Colonic mucosa (tissue), 4 donors: Measurements from ENCODE around the gene FBRSL1. TPM values are rescaled to one million over a fixed set of nuclear protein-coding genes. Genes with fewer than 3 reads are reported as not detected.

Experiments
- DNase-seq: peaks from one replicate; pipeline ENCODE4 v3.0.0-alpha.2; 2020
- H3K27ac ChIP-seq: fragments of 200-600 bp; one replicate; pipeline ENCODE4 v1.8.0; 2021
- H3K27me3 ChIP-seq: fragments of 200-600 bp; one replicate; pipeline ENCODE4 v1.8.0; 2021
- H3K36me3 ChIP-seq: fragments of 200-600 bp; one replicate; pipeline ENCODE4 v1.8.0; 2021
- H3K4me1 ChIP-seq: fragments of 200-600 bp; one replicate; pipeline ENCODE4 v1.8.0; 2021; ENCODE audit warnings: mild to moderate bottlenecking
- H3K4me3 ChIP-seq: fragments of 200-600 bp; one replicate; pipeline ENCODE4 v1.8.0; 2021
- H3K9ac ChIP-seq, 2 donors: one replicate each; pipeline ENCODE4 v1.7.0; 2013; ENCODE audit warnings: control low read depth in 2 of 2, low read depth in 2 of 2, low read length in 2 of 2
- H3K9me3 ChIP-seq: fragments of 200-600 bp; one replicate; pipeline ENCODE4 v1.8.0; 2021
- intact Hi-C: fragments of 100-400 bp; cut with DNase I; formaldehyde crosslinking; loops from one replicate; pipeline ENCODE4 v1.14.1; 2022
- total RNA-seq, 2 donors: library from RNA; stranded (reverse); fragmentation: NEBNext Ultra II Directional in 1 of 2; extraction: Animal tissue kit (Norgen Biotek cat#: 25700) in 1 of 2; gene quantifications; one replicate each; pipeline ENCODE4 v1.2.1, GENCODE V29; 2021
- TF ChIP-seq, protein P1 (sequence below): fragments of 200-600 bp; IDR thresholded peaks from one replicate; pipeline ENCODE4 v1.8.0; 2022; ENCODE audit warnings: antibody characterized with exemption, mild to moderate bottlenecking
- donor health status: healthy.
- donor health status: DM: no; HTN: no; CAD: no.
- donor health status: DM: no; HTN: no; CAD: no.

Gene FBRSL1
- total RNA-seq, 2 donors from 2014 or later: 51.9 to 101 TPM

- Histone ChIP-seq H3K4me3 (no peak overlapping the region), H3K9me3 (no peaks in the 10 kb centered on the region), H3K36me3 (no peaks in the 10 kb centered on the region), H3K27ac (no peak overlapping the region), H3K27me3 (no peaks in the 10 kb centered on the region), H3K4me1 (no peaks in the 10 kb centered on the region), H3K9ac (no peak overlapping the region)
- TF ChIP-seq, protein P1, sequence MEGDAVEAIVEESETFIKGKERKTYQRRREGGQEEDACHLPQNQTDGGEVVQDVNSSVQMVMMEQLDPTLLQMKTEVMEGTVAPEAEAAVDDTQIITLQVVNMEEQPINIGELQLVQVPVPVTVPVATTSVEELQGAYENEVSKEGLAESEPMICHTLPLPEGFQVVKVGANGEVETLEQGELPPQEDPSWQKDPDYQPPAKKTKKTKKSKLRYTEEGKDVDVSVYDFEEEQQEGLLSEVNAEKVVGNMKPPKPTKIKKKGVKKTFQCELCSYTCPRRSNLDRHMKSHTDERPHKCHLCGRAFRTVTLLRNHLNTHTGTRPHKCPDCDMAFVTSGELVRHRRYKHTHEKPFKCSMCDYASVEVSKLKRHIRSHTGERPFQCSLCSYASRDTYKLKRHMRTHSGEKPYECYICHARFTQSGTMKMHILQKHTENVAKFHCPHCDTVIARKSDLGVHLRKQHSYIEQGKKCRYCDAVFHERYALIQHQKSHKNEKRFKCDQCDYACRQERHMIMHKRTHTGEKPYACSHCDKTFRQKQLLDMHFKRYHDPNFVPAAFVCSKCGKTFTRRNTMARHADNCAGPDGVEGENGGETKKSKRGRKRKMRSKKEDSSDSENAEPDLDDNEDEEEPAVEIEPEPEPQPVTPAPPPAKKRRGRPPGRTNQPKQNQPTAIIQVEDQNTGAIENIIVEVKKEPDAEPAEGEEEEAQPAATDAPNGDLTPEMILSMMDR: no peak
- no peak for DNase-seq
- intact Hi-C loops: no loop called here
These were observed 59.1 kb downstream of the FBRSL1 start for GRCh38 chr12:132549059-132549458.

DNA sequence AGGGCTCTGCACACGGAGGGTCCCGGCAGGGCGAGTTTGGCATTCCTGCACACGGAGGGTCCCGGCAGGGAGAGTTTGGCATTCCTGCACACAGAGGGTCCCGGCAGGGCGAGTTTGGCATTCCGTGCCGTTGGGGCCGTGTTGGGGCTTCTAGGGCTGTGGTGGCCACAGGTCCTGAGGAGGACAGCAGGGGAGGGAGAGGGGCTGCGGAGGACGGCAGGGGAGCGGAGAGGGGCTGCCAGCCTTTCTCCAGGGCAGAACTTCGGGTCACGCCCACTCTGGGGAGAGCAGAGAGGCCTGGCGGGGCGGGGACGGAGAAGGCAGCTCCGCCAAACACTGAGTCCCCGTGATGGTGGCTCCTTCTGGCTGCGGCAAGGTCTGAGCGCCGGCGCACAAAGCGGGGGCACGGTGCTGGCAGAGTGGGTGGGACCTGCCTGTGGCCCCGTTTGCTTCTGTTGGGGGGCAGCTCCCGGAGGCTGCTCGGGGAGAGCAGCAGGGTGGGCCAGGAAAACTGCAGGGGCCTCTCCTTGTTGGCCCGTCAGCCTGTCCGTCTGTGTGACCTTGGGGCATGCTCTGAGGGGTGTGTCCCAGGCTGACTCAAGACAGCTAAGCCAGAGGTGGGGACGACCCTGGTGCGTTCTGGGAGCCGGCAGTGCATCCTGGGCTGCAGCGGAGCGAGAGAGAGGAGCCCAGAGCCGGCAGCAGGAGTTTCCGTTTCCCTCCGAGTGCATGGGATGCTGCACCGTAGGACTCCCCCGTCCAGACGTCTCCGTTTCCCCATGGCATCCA is 60.3 kb downstream of the FBRSL1 start:
- no peak overlapping the region for H3K27ac ChIP-seq
- no peaks in the 10 kb centered on the region for H3K36me3 ChIP-seq
- no peak overlapping the region for H3K4me3 ChIP-seq
- H3K27me3 ChIP-seq: no peaks in the 10 kb centered on the region
- no peak overlapping the region for H3K9ac ChIP-seq
- H3K9me3 ChIP-seq: no peaks in the 10 kb centered on the region
- no peaks in the 10 kb centered on the region for H3K4me1 ChIP-seq
- intact Hi-C loops: no loop called here
- DNase-seq: no peak
- TF ChIP-seq, protein P1: no peak

DNA sequence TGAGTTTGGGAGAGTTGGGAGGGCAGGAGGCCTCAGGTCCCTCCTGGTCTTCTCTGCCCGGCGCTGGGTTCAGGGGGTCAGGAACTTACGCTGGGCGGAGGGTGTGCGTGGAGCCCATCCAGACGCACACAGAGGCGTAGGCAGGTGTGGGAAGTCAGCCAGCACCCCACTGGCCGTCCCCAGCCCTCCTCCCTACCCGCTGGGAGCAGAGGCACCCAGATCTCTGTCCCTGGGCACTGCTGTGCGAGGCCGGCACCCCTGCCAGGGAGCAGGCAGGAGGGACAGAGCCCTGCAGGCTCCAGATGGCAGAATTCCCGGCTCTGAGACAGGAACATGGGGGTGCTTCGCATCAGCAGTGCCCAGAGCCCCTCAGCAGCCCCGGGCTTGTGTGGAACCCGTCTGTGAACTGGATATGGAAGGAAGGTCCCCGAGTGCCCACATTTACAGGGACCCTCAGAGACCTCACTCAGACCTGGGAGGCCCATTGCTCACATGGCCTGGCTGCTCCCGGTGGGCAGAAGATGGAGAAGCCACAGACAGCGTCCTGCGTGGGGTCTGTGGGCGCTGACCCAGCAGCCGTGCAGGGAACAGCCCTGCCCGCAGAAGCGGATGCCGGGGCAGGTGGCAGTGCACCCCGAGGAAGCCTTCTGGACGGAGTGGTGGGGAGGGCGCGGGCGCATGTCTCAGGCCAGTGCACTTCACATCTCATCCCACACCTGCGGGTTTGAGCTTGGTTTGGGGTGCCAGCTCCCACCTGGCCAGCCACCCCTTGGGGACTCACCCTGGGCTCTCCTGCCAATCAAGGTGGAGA is 61.1 kb downstream of the FBRSL1 start:
- TF ChIP-seq, protein P1: no peak
- DNase-seq: no peak
- H3K4me3 ChIP-seq: no peak overlapping the region
- H3K9ac ChIP-seq: no peak overlapping the region
- no peaks in the 10 kb centered on the region for H3K36me3 ChIP-seq
- H3K4me1 ChIP-seq: no peaks in the 10 kb centered on the region
- no peak overlapping the region for H3K27ac ChIP-seq
- intact Hi-C loops: no loop called here
- no peaks in the 10 kb centered on the region for H3K9me3 ChIP-seq
- H3K27me3 ChIP-seq: no peaks in the 10 kb centered on the region

DNA sequence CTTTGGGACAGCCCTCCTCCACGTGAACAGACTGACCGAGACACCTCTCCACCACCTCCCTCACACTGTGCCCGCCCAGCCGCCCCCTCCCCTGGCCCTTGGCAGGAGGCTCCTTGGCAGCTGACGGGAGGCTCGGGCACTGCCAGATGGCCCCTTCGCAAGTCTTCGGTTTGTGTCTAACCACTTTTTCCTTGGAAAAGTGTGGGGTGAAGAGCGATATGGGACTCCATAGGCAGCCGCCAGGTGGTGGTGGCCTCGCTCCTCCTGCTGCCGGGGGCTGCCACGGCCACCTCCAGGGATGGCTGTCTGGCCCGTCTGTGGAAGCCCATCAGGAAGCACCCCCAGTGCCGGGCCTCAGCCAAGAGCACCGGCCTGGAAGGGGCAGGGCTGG is 61.7 kb downstream of the FBRSL1 start:
- Histone ChIP-seq H3K9me3 (no peaks in the 10 kb centered on the region), H3K4me1 (no peaks in the 10 kb centered on the region), H3K36me3 (no peaks in the 10 kb centered on the region)

DNA sequence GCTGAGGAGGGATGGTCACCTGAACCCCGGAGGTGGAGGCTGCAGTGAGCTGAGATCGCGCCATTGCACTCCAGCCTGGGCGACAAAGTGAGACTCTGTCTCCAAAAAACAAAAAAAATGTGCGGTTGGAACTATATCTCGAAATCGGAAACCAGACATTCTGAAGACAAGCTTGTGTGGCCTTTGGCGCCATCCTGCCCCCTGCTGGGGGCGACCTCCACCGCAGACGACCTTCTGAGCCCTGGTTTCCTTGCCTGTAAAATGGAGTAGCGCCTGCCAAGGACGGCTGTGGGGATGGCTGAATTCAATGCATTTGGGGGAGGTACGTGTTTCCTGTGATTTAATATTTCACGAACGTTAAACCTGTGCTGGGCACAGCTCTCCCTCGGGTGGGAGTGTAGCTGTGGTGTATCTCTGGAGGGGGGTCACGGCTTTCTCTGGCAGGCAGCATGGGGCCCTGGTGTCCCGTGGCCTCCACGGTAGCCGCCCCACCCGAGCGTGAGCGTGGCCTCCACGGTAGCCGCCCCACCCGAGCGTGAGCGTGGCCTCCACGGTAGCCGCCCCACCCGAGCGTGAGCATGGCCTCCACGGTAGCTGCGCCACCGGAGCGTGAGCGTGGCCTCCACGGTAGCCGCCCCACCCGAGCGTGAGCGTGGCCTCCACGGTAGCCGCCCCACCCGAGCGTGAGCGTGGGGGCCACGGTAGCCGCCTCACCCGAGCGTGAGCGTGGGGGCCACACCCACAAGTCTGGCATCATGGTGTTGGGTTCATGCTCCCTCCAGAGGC is 65.1 kb downstream of the FBRSL1 start:
- Histone ChIP-seq H3K9ac (no peak overlapping the region), H3K9me3 (no peaks in the 10 kb centered on the region), H3K4me1 (no peaks in the 10 kb centered on the region), H3K36me3 (no peaks in the 10 kb centered on the region), H3K27me3 (no peaks in the 10 kb centered on the region), H3K27ac (no peak overlapping the region), H3K4me3 (no peak overlapping the region)
- TF ChIP-seq, protein P1: no peak
- intact Hi-C loops: no loop called here
- DNase-seq: no peak

More for the DNA sequence above, 61.7 kb downstream of the FBRSL1 start:
- H3K4me3 ChIP-seq: no peak overlapping the region
- H3K27ac ChIP-seq: no peak overlapping the region
- no peaks in the 10 kb centered on the region for H3K27me3 ChIP-seq
- TF ChIP-seq, protein P1: no peak
- DNase-seq: no peak
- intact Hi-C loops: no loop called here
- H3K9ac ChIP-seq: no peak overlapping the region
